Measurements from ENCODE around the gene CLDN16. TPM values are rescaled to one million over a fixed set of nuclear protein-coding genes. Genes with fewer than 3 reads are reported as not detected.

CLDN16 gene
- total and polyA plus RNA-seq, 7 donors = not detected

GRCh38 chr3:190432216-190432615 lies 44.3 kb downstream of the CLDN16 start:
- TF ChIP-seq CTCF (IDR thresholded peaks at IDR 0.05) = no peak

GRCh38 chr3:190433626-190434025 lies 45.7 kb downstream of the CLDN16 start:
- Histone ChIP-seq H3K36me3 (ENCODE audit: insufficient read depth in 1 of 2, low read depth in 1 of 2) (no peaks in the 10 kb centered on the region), H3K27ac (no peak overlapping the region), H3K9me3 (no peaks in the 10 kb centered on the region), H3K27me3 (ENCODE audit: insufficient read depth in 3 of 3, low read length in 2 of 3) (no peaks in the 10 kb centered on the region), H3K4me3 (no peak overlapping the region), H3K4me1 (no peaks in the 10 kb centered on the region)
- WGBS, 3 donors = 70 to 89% (median 87%) methylated on average over 4 of the region's 4 CpGs
- no peak for DNase-seq
- no peak for TF ChIP-seq CTCF (IDR thresholded peaks at IDR 0.05)
- intact Hi-C loops (cut with DNase I) = no loop called here
- ATAC-seq = no peak

More at GRCh38 chr3:190432216-190432615, 44.3 kb downstream of the CLDN16 start:
- H3K27ac ChIP-seq = no peak overlapping the region
- no peak overlapping the region for H3K4me3 ChIP-seq
- no peaks in the 10 kb centered on the region for H3K9me3 ChIP-seq
- no peaks in the 10 kb centered on the region for H3K36me3 ChIP-seq (ENCODE audit: insufficient read depth in 1 of 2, low read depth in 1 of 2)
- no peak for DNase-seq
- ATAC-seq = no peak
- intact Hi-C loops (cut with DNase I) = no loop called here
- no peaks in the 10 kb centered on the region for H3K4me1 ChIP-seq
- H3K27me3 ChIP-seq (ENCODE audit: insufficient read depth in 3 of 3, low read length in 2 of 3) = peaks cover 0 to 2% (median 0%) of the 10 kb centered on the region in 3 donors

- intact Hi-C loops (cut with DNase I) = no loop called here
- ATAC-seq (no peak), DNase-seq (no peak)
- no peak for TF ChIP-seq CTCF (IDR thresholded peaks at IDR 0.05)
- H3K36me3 ChIP-seq (ENCODE audit: insufficient read depth in 1 of 2, low read depth in 1 of 2) = no peaks in the 10 kb centered on the region
- no peaks in the 10 kb centered on the region for H3K4me1 ChIP-seq
- no peak overlapping the region for H3K4me3 ChIP-seq
- no peak overlapping the region for H3K27ac ChIP-seq
- H3K27me3 ChIP-seq (ENCODE audit: insufficient read depth in 3 of 3, low read length in 2 of 3) = peaks cover 0 to 2% (median 0%) of the 10 kb centered on the region in 3 donors
- WGBS, 3 donors = 59 to 71% (median 70%) methylated on average over 3 of the region's 3 CpGs
- no peaks in the 10 kb centered on the region for H3K9me3 ChIP-seq
Measured at GRCh38 chr3:190435618-190436017, 47.7 kb downstream of the CLDN16 start.

- Histone ChIP-seq H3K27ac (no peak overlapping the region), H3K9me3 (no peaks in the 10 kb centered on the region), H3K36me3 (ENCODE audit: insufficient read depth in 1 of 2, low read depth in 1 of 2) (no peaks in the 10 kb centered on the region), H3K27me3 (ENCODE audit: insufficient read depth in 3 of 3, low read length in 2 of 3) (peaks cover 0 to 2% (median 0%) of the 10 kb centered on the region in 3 donors), H3K4me3 (no peak overlapping the region), H3K4me1 (no peaks in the 10 kb centered on the region)
- ATAC-seq (no peak), DNase-seq (no peak)
- TF ChIP-seq CTCF (IDR thresholded peaks at IDR 0.05) = no peak
- intact Hi-C loops (cut with DNase I) = no loop called here
- 83 to 87% (median 85%) methylated on average over 2 of the region's 2 CpGs for WGBS, 3 donors
Measured at GRCh38 chr3:190436331-190436730, 48.4 kb downstream of the CLDN16 start.

GRCh38 chr3:190442240-190442639 lies 54.3 kb downstream of the CLDN16 start:
- Histone ChIP-seq H3K4me1 (no peaks in the 10 kb centered on the region), H3K36me3 (ENCODE audit: insufficient read depth in 1 of 2, low read depth in 1 of 2) (no peaks in the 10 kb centered on the region), H3K27me3 (ENCODE audit: insufficient read depth in 3 of 3, low read length in 2 of 3) (peaks cover 0 to 2% (median 0%) of the 10 kb centered on the region in 3 donors), H3K27ac (no peak overlapping the region), H3K4me3 (no peak overlapping the region), H3K9me3 (no peaks in the 10 kb centered on the region)
- TF ChIP-seq CTCF (IDR thresholded peaks at IDR 0.05) = no peak
- intact Hi-C loops (cut with DNase I) = no loop called here
- 94 to 100% (median 97%) methylated on average over 1 of the region's 1 CpG for WGBS, 3 donors
- ATAC-seq = no peak
- no peak for DNase-seq

All from psoas muscle (tissue), 8 donors.